IMR-90 (cell line): ENCODE data around the gene CA7. TPM values are rescaled to one million over a fixed set of nuclear protein-coding genes. Genes with fewer than 3 reads are reported as not detected.

Experiments
- ATAC-seq: fragments of 200-7000 bp; cut with Tn5 transposase; 2 replicates; pipeline ENCODE4 v1.9.1; 2020; ENCODE audit warnings: low read depth, mild to moderate bottlenecking, moderate library complexity
- BruUV-seq: library from RNA; stranded (reverse); fragments of 400-500 nt; replicated peaks from 2 replicates; lab custom pipeline; 2021; lab: Mats Ljungman, UMichigan
- CTCF ChIA-PET: fragments of 300-600 bp; formaldehyde crosslinking; extraction: SDS; loops from one replicate; lab custom pipeline; 2021; ENCODE audit warnings: antibody characterized with exemption; lab: Yijun Ruan, JAX
- POLR2A ChIA-PET: fragments of 300-600 bp; sonication (Branson Sonifier 250); formaldehyde crosslinking; loops from one replicate; lab custom pipeline; 2022; ENCODE audit warnings: antibody characterized with exemption; ENCODE audit not compliant: unreplicated experiment; lab: Charles Lee
- DNase-seq: peaks from one replicate; pipeline ENCODE4 v3.0.0; 2013
- H2AFZ ChIP-seq: replicated peaks from 2 replicates; pipeline ENCODE3; 2013; ENCODE audit warnings: low read length, mild to moderate bottlenecking; ENCODE audit not compliant: poor library complexity
- H2AK5ac ChIP-seq: 2 replicates; pipeline ENCODE4 v1.6.1; 2013; ENCODE audit warnings: low read depth, low read length, inconsistent platforms
- H2AK9ac ChIP-seq: replicated peaks from 2 replicates; pipeline ENCODE3; 2013; ENCODE audit warnings: mild to moderate bottlenecking, low read depth, low read length, moderate library complexity; ENCODE audit not compliant: poor library complexity
- H2BK120ac ChIP-seq: 2 replicates; pipeline ENCODE4 v1.6.1; 2013; ENCODE audit warnings: low read depth, low read length, inconsistent platforms
- H2BK15ac ChIP-seq: 3 replicates; pipeline ENCODE4 v1.6.1; 2013; ENCODE audit warnings: low read depth, low read length, inconsistent platforms
- H2BK20ac ChIP-seq: 2 replicates; pipeline ENCODE4 v1.6.1; 2013; ENCODE audit warnings: low read depth, mild to moderate bottlenecking, inconsistent platforms, low read length, moderate library complexity
- H2BK5ac ChIP-seq: 2 replicates; pipeline ENCODE4 v1.6.1; 2013; ENCODE audit warnings: mild to moderate bottlenecking, low read depth, low read length, inconsistent platforms; ENCODE audit not compliant: poor library complexity, severe bottlenecking
- H3K14ac ChIP-seq: replicated peaks from 2 replicates; pipeline ENCODE4 v1.6.1; 2013; ENCODE audit warnings: low read depth, low read length, inconsistent platforms
- H3K18ac ChIP-seq: 2 replicates; pipeline ENCODE4 v1.6.1; 2013; ENCODE audit warnings: low read depth, low read length, control low read depth
- H3K23ac ChIP-seq: 2 replicates; pipeline ENCODE4 v1.6.1; 2013; ENCODE audit warnings: low read depth, low read length, inconsistent platforms
- H3K27ac ChIP-seq: 2 replicates; pipeline ENCODE4 v1.5.1; 2013; ENCODE audit warnings: mild to moderate bottlenecking, control low read depth, low read length; ENCODE audit not compliant: insufficient read depth
- H3K27me3 ChIP-seq: 2 replicates; pipeline ENCODE4 v1.6.1; 2013; ENCODE audit warnings: low read length; ENCODE audit not compliant: control insufficient read depth, insufficient read depth
- H3K36me3 ChIP-seq: 2 replicates; pipeline ENCODE4 v1.6.1; 2013; ENCODE audit warnings: low read length, mixed read lengths; ENCODE audit not compliant: control insufficient read depth, insufficient read depth
- H3K4ac ChIP-seq: 2 replicates; pipeline ENCODE4 v1.6.1; 2013; ENCODE audit warnings: low read depth, low read length, inconsistent platforms
- H3K4me1 ChIP-seq: 2 replicates; pipeline ENCODE4 v1.6.1; 2013; ENCODE audit warnings: low read length, mixed read lengths; ENCODE audit not compliant: control insufficient read depth, insufficient read depth
- H3K4me2 ChIP-seq: 2 replicates; pipeline ENCODE4 v1.6.1; 2013; ENCODE audit warnings: low read depth, mild to moderate bottlenecking, control low read depth, low read length, moderate library complexity
- H3K4me3 ChIP-seq: 2 replicates; pipeline ENCODE4 v1.5.1; 2013; ENCODE audit warnings: low read depth, mild to moderate bottlenecking, control low read depth, low read length, moderate library complexity; ENCODE audit not compliant: insufficient read depth
- H3K56ac ChIP-seq: 2 replicates; pipeline ENCODE4 v1.6.1; 2013; ENCODE audit warnings: low read length, inconsistent platforms; ENCODE audit not compliant: insufficient read depth; ENCODE audit errors: extremely low read depth
- H3K79me1 ChIP-seq, 2 experiments: 2 replicates each; pipeline ENCODE4 v1.6.1; 2013; ENCODE audit warnings: low read length in 2 of 2, inconsistent platforms in 1 of 2, low read depth in 1 of 2
- H3K9ac ChIP-seq: 2 replicates; pipeline ENCODE4 v1.6.1; 2013; ENCODE audit warnings: low read depth, low read length, control low read depth
- H3K9me1 ChIP-seq: 2 replicates; pipeline ENCODE4 v1.6.1; 2013; ENCODE audit warnings: low read length, inconsistent platforms; ENCODE audit not compliant: insufficient read depth
- H3K9me3 ChIP-seq: 2 replicates; pipeline ENCODE4 v1.6.1; 2013; ENCODE audit warnings: low read length; ENCODE audit not compliant: control insufficient read depth, insufficient read depth
- H4K20me1 ChIP-seq: 2 replicates; pipeline ENCODE4 v1.6.1; 2013; ENCODE audit warnings: low read length, inconsistent platforms; ENCODE audit not compliant: insufficient read depth
- H4K5ac ChIP-seq: 2 replicates; pipeline ENCODE4 v1.6.1; 2013; ENCODE audit warnings: mild to moderate bottlenecking, low read depth, low read length, control low read depth
- H4K8ac ChIP-seq, 2 experiments: 2 replicates each; pipeline ENCODE4 v1.6.1; 2013; ENCODE audit warnings: low read depth in 2 of 2, low read length in 2 of 2, control low read depth in 1 of 2, inconsistent platforms in 1 of 2
- H4K91ac ChIP-seq: 2 replicates; pipeline ENCODE4 v1.6.1; 2013; ENCODE audit warnings: low read depth, low read length, inconsistent platforms; ENCODE audit not compliant: insufficient read depth
- BHLHE40 ChIP-seq: fragments of 150-350 bp; IDR thresholded peaks from 2 replicates; pipeline ENCODE4 v1.6.1; 2016; ENCODE audit warnings: mild to moderate bottlenecking, low read depth, low read length
- CEBPB ChIP-seq: IDR thresholded peaks from 2 replicates; pipeline ENCODE4 v1.6.1; 2012; ENCODE audit warnings: low read depth, low read length, improper control_type of control experiment
- CHD1 ChIP-seq: IDR thresholded peaks from 2 replicates; pipeline ENCODE4 v1.6.1; 2012; ENCODE audit warnings: low read depth, low read length, improper control_type of control experiment
- MXI1 ChIP-seq: IDR thresholded peaks from 2 replicates; pipeline ENCODE4 v1.6.1; 2012; ENCODE audit warnings: low read depth, mild to moderate bottlenecking, low read length, moderate library complexity, borderline replicate concordance
- RCOR1 ChIP-seq: IDR thresholded peaks from 2 replicates; pipeline ENCODE4 v1.6.1; 2012; ENCODE audit warnings: mild to moderate bottlenecking, low read length, improper control_type of control experiment; ENCODE audit not compliant: insufficient replicate concordance
- WGBS, 2 experiments: methylation state at CpG; one replicate each; pipeline versions ENCODE4 v1.1.5 to v1.1.7; 2013; ENCODE audit warnings: missing lambda C conversion rate in 2 of 2; ENCODE audit not compliant: insufficient read length in 1 of 2; ENCODE audit errors: extremely low coverage in 2 of 2; 5-methylcytosine and 5-hydroxymethylcytosine counted together
- dilution Hi-C: fragments of 300-500 bp; cut with HindIII; formaldehyde crosslinking; loops from one replicate; pipeline ENCODE4 v1.14.3; 2018; ENCODE audit warnings: low sequenced_read_pairs; ENCODE audit not compliant: unreplicated experiment
- in situ Hi-C: fragments of 300-500 bp; cut with MboI; formaldehyde crosslinking; loops from 3 replicates; pipeline ENCODE4 v1.14.3; 2019; ENCODE audit warnings: low sequenced_read_pairs, inconsistent platforms, mixed read lengths
- intact Hi-C: fragments of 100-400 bp; cut with micrococcal nuclease; formaldehyde crosslinking; loops from 2 replicates; pipeline ENCODE4 v1.10.0; 2022
- polyA plus RNA-seq, 3 experiments: library from polyadenylated mRNA; depleted of rRNA; stranded (reverse); fragments of >200 nt; gene quantifications; 2 replicates each; pipeline ENCODE4 v1.2.3, GENCODE V29; 2012; ENCODE audit warnings: low replicate concordance in 1 of 3
- total RNA-seq: library from RNA; depleted of rRNA; stranded (reverse); fragments of >200 nt; gene quantifications from 2 replicates; pipeline ENCODE4 v1.2.3, GENCODE V29; 2012
- TF ChIP-seq, protein P1 (sequence below): fragments of 150-350 bp; IDR thresholded peaks from 2 replicates; pipeline ENCODE4 v1.6.1; 2017; ENCODE audit warnings: mild to moderate bottlenecking, antibody characterized with exemption, low read length, low read depth

Gene CA7
- total and polyA plus RNA-seq, 2 of the 4 experiments (the other 2 are of a cell fraction), result not detected

DNA sequence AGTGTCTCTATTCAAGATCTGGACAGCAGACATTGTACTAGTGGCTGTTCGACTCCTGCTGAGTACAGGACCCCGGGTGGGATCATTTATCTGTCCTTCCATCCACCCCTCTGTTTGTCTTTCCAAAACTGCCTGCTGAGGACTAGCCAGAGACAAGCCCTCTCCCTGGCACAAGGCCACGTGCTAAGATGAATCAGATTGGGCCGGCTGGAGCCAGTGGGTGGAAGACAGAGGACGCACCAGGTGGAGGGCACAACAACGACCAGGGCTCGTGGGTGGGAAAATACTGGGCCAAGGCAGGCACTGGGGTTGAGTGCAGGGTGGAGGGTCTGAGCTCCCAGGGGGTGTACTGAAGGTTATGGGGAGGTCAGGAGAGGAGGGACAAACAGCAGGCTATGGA lies 1.4 kb upstream of the CA7 start:
- H3K4ac ChIP-seq, result no peak overlapping the region
- no peak overlapping the region for H3K18ac ChIP-seq
- no peaks in the 10 kb centered on the region for H3K9me3 ChIP-seq
- no peaks in the 10 kb centered on the region for H3K36me3 ChIP-seq
- TF ChIP-seq MXI1 (no peak), RCOR1 (no peak), BHLHE40 (no peak), CHD1 (no peak), CEBPB (no peak)
- TF ChIP-seq, protein P1, sequence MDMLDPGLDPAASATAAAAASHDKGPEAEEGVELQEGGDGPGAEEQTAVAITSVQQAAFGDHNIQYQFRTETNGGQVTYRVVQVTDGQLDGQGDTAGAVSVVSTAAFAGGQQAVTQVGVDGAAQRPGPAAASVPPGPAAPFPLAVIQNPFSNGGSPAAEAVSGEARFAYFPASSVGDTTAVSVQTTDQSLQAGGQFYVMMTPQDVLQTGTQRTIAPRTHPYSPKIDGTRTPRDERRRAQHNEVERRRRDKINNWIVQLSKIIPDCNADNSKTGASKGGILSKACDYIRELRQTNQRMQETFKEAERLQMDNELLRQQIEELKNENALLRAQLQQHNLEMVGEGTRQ, result no peak
- no peak overlapping the region for H4K8ac ChIP-seq
- no peak overlapping the region for H2BK120ac ChIP-seq
- H4K20me1 ChIP-seq, result no peaks in the 10 kb centered on the region
- no TSS peak for BruUV-seq
- no peak overlapping the region for H3K4me3 ChIP-seq
- H3K27me3 ChIP-seq, result peaks cover 68% of the 10 kb centered on the region
- H2BK5ac ChIP-seq, result no peak overlapping the region
- ChIA-PET CTCF (interaction anchor here (3.0 kb wide), 1 partner anchor 12 kb away, joined by 13 read pairs; the partner anchor contains the start of gene NAE1), POLR2A (no interaction called here)
- in situ Hi-C loops, result no loop called here
- no peak overlapping the region for H2AK5ac ChIP-seq
- H3K9me1 ChIP-seq, result 0 out of 2 replicates have a peak, but pooled peaks cover 3% of the 10 kb centered on the region
- intact Hi-C loops, result no loop called here
- H3K4me2 ChIP-seq, result no peak overlapping the region
- H3K27ac ChIP-seq, result no peak overlapping the region
- no peaks in the 10 kb centered on the region; the same call in 1 of the 2 replicates for H3K4me1 ChIP-seq
- no peaks in the 10 kb centered on the region for H3K79me1 ChIP-seq
- peak; percentile 33; the same call in 1 of the 2 replicates for ATAC-seq
- H2AK9ac ChIP-seq, result peak overlapping the region; percentile 50
- no peak overlapping the region for H3K56ac ChIP-seq
- H3K9ac ChIP-seq, result no peak overlapping the region
- no peak overlapping the region for H4K91ac ChIP-seq
- peak; percentile 19 for DNase-seq
- H3K23ac ChIP-seq, result no peak overlapping the region
- no peak overlapping the region for H3K14ac ChIP-seq
- whole genome bisulfite sequencing, 2 experiments, result 58% methylated on average over 4 of the region's 7 CpGs; no CpG with 5 or more reads in 1 of the 2 experiments
- no peak overlapping the region for H2BK15ac ChIP-seq
- H4K5ac ChIP-seq, result no peak overlapping the region
- dilution Hi-C loops, result no loop called here
- H2AFZ ChIP-seq, result no peak overlapping the region
- H2BK20ac ChIP-seq, result no peak overlapping the region
